Left colon (tissue), 2 donors: Measurements from ENCODE around the gene TPGS1. TPM values are rescaled to one million over a fixed set of nuclear protein-coding genes. Genes with fewer than 3 reads are reported as not detected.

Source experiments
- ATAC-seq: fragments of 200-7000 bp; cut with Tn5 transposase; one replicate; pipeline ENCODE4 v1.9.1; 2020; ENCODE audit warnings: mild to moderate bottlenecking, moderate library complexity
- DNase-seq, 2 donors: peaks; one replicate each; pipeline ENCODE4 v3.0.0-alpha.2; 2020
- intact Hi-C, 2 donors: fragments of 100-400 bp; cut with DNase I in 1 of 2; cut with micrococcal nuclease in 1 of 2; formaldehyde crosslinking; loops; one replicate each; pipeline versions ENCODE4 v1.11.2 to v1.14.0; 2022; cut with DNase I, micrococcal nuclease
- total RNA-seq, 2 donors: library from RNA; stranded (reverse); fragmentation: NEBNext Ultra II Directional; extraction: Animal tissue kit (Norgen Biotek cat#: 25700); gene quantifications; one replicate each; pipeline ENCODE4 v1.2.1, GENCODE V29; 2021
- donor health status: DM: no; HTN: no; CAD: no.
- donor health status: DM: yes; HTN: yes; CAD: no.

TPGS1 gene
- total RNA-seq, 2 donors from 2014 or later: 17.4 to 19.9 TPM

GRCh38 chr19:548886-549830, 41.9 kb downstream of the TPGS1 start:
- DNase-seq: peak in 1 of 2 donors; percentile 7
- intact Hi-C loops: no loop called here
- no peak for ATAC-seq

GRCh38 chr19:554817-555216, 47.5 kb downstream of the TPGS1 start:
- intact Hi-C loops: no loop called here
- no peak for DNase-seq
- ATAC-seq: no peak

DNA sequence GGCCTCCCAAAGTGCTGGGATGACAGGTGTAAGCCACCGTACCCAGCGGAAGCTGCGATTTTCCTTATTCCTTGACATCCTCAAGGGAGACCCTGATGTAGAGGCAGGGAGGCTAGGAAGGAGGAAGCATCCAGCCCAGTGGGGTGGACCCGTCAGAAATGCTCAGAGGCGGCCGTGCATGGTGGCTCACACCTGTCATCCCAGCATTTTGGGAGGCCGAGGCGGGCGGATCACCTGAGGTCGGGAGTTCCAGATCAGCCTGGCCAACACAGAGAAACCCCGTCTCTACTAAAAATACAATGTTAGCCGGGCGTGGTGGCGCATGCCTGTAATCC, 48.1 kb downstream of the TPGS1 start:
- DNase-seq (no peak), ATAC-seq (no peak)
- intact Hi-C loops: no loop called here

DNA sequence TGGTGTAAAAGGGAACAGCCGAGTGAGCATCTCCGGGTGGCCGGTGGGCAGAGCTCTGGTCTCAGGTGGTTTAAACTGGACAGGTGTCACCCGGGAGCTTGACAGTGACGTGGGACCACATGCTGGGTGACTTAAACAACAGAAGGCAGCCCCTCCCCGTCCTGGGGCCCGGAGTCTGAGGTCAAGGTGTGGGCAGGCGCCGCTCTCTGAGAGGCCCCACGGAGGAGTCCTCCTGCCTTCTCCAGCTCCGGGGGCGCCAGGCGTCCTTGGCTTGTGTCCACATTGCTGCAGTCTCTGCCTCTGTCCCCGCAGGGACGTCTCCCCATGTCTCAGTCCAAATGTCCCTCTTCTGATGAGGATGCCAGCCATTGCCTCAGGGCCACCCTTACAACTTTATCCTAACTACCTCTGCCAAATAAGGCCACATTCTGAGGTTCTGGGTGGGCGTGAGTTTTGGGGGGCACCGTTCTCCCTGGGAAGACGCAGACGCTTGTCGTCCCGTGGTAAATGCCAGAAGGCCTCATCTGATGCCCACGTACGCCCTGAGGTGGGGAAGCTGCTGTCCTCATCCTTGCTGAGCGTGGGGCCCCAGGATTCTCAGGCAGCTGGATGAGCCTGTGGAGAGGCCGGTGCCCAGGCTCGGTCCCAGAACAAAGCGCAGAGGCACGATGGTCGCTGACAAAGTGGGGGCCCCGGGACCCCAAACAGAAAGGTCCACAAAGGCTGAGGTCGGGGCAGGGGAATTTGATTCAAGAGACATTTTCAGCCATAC, 49.5 kb downstream of the TPGS1 start:
- intact Hi-C loops: no loop called here
- no peak for DNase-seq
- peak; percentile 9 for ATAC-seq

DNA sequence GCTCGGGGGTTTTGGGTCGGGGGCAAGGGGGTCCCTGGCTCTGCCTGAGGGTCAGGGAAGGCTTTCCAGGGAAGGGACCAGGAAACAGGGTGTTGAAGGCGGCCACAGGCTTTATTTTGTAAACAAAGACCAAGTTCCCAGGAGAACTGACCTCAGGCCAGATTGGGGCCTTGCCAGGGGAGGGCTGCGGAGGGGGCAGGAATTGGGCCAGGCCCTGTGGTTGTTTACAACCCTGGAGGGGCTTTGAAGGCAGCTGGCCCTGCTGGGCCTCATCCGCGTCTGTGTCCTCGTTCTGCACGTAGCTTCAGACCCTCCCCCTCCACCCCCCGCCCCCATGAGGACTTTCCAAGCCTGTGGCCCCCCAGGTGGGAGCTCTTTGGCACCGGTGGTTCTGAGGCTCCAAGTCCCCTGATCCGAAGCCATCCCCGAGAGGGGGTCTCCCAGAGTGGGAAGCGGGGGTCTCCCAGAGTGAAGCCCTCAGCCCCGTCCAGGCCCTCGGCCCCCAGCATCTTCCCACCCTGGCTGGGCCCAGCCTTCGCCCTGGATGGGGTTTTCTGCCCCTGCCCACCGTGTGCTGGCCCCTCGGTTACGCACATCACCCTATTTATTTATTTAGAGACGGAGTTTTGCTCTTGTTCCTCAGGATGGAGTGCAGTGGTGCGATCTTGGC, 51.6 kb downstream of the TPGS1 start:
- ATAC-seq (no peak), DNase-seq (no peak)
- intact Hi-C loops: no loop called here

GRCh38 chr19:560121-560520, 52.8 kb downstream of the TPGS1 start:
- DNase-seq (no peak), ATAC-seq (no peak)
- intact Hi-C loops: no loop called here

DNA sequence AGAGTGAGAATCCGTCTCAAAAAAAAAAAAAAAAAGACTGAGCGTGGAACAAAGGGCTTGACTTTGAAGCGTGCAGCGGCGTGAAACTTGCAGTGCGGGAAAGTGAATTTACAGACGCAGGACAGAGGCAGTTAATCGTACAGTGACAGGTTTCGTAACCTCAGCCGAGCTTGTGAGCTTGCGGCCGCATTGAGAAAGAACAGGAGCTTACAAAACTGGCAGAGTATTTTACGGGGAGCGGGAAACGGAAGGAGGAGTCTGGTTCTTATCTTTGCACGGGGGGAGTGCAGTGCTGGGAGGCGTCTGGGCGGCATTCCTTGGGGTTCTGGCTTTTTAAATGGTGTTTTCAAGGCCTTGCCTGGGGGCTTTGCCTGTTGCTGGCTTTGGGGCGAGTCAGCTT, 59.1 kb downstream of the TPGS1 start:
- intact Hi-C loops: no loop called here
- peak in 1 of 2 donors; percentile 79 for DNase-seq
- no peak for ATAC-seq

GRCh38 chr19:566844-567243, 59.5 kb downstream of the TPGS1 start:
- ATAC-seq: no peak

DNA sequence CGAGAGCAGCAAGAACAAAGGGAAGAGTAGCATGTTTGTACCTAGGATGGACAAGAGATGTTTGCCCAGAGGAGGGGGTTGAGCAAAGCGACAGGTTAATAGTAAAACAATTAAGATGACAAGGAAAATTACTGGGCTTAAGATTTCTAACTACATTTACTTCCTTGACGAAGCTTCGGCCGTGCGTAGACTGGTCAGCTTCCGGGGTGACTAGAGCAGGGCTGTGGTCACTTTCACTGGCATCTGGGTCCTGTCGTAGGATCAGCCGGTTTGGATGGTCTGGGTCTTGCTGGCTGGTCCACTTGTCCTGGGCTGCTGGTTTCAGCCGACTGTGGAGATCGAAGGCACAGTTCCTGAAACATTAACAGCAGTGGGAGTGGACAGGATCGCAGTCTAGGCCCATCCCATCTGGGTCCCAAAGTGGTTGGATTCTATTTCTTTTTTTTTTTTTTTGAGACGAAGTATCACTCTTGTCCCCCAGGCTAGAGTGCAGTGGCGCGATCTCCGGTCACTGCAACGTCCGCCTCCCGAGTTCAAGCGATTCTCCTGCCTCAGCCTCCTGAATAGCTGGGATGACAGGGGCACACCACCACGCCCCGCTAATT, 60.1 kb downstream of the TPGS1 start:
- ATAC-seq (no peak), DNase-seq (no peak)
- intact Hi-C loops: no loop called here

More at GRCh38 chr19:566844-567243, 59.5 kb downstream of the TPGS1 start:
- intact Hi-C loops: no loop called here
- no peak for DNase-seq

Other genes with a start within 250 kb of the TPGS1 start
- gene PLPP2, start 216.1 kb upstream of the TPGS1 start, total RNA-seq: 100 to 1,000 TPM in 1 of 2 donors, 10 to 100 TPM in 1; 85.2 to 109 TPM
- gene MIER2, start 162.7 kb upstream of the TPGS1 start, total RNA-seq: 10 to 100 TPM; 14.6 to 15.7 TPM
- gene C2CD4C, start 98.3 kb upstream of the TPGS1 start, total RNA-seq: under 1 TPM; 0.59 to 0.85 TPM
- 1 to 10 TPM; 4.7 to 9.4 TPM for gene SHC2, start 46.5 kb upstream of the TPGS1 start, total RNA-seq
- 1 to 10 TPM; 3.1 to 5.9 TPM for gene MADCAM1, start 11.0 kb upstream of the TPGS1 start, total RNA-seq
- 10 to 100 TPM; 62.4 to 67.6 TPM for gene CDC34, start 24.3 kb downstream of the TPGS1 start, total RNA-seq
- gene GZMM, start 36.6 kb downstream of the TPGS1 start, total RNA-seq: under 1 TPM in 1 of 2 donors, not detected in 1; 0.67 TPM
- 1,000 to 10,000 TPM in 1 of 2 donors, 100 to 1,000 TPM in 1; 751 to 1,370 TPM for gene BSG, start 65.1 kb downstream of the TPGS1 start, total RNA-seq
- under 1 TPM; 0.15 to 0.39 TPM for gene HCN2, start 82.4 kb downstream of the TPGS1 start, total RNA-seq
- gene POLRMT, start 126.0 kb downstream of the TPGS1 start, total RNA-seq: 10 to 100 TPM; 52.7 to 64.6 TPM
- gene FGF22, start 132.4 kb downstream of the TPGS1 start, total RNA-seq: not detected
- gene RNF126, start 155.7 kb downstream of the TPGS1 start, total RNA-seq: 10 to 100 TPM; 60.1 to 73.1 TPM
- 1 to 10 TPM; 4.9 to 8.7 TPM for gene FSTL3, start 168.9 kb downstream of the TPGS1 start, total RNA-seq
- gene PRSS57, start 188.0 kb downstream of the TPGS1 start, total RNA-seq: not detected
- 10 to 100 TPM in 1 of 2 donors, 1 to 10 TPM in 1; 8.7 to 11.9 TPM for gene PALM, start 201.4 kb downstream of the TPGS1 start, total RNA-seq
- 100 to 1,000 TPM; 414 to 461 TPM for gene MISP, start 243.6 kb downstream of the TPGS1 start, total RNA-seq